WTC11 (cell line): ENCODE data around the gene SRP14. TPM values are rescaled to one million over a fixed set of nuclear protein-coding genes. Genes with fewer than 3 reads are reported as not detected.

Source experiments
- ATAC-seq: fragments of 200-7000 bp; cut with Tn5 transposase; 2 replicates; pipeline ENCODE4 v1.10.0; 2021; ENCODE audit warnings: mild to moderate bottlenecking, moderate library complexity
- CTCF ChIA-PET: fragments of 300-600 bp; sonication (Branson Sonifier 250); formaldehyde crosslinking; loops from one replicate; lab custom pipeline; 2021; ENCODE audit warnings: antibody characterized with exemption; lab: Charles Lee
- POLR2A ChIA-PET: fragments of 350-600 bp; sonication (Branson Sonifier 250); formaldehyde crosslinking; loops from one replicate; lab custom pipeline; 2021; ENCODE audit warnings: antibody characterized with exemption; lab: Charles Lee
- DNase-seq: peaks from one replicate; pipeline ENCODE4 v3.0.0; 2021; ENCODE audit warnings: low spot score
- H3K27ac Mint-ChIP-seq: 2 replicates; pipeline ENCODE4 v1.8.0; 2021; ENCODE audit warnings: mixed read lengths
- H3K27me3 Mint-ChIP-seq: 2 replicates; pipeline ENCODE4 v1.8.0; 2021; ENCODE audit warnings: low read depth, mild to moderate bottlenecking, moderate library complexity, mixed read lengths
- H3K36me3 Mint-ChIP-seq: 2 replicates; pipeline ENCODE4 v1.8.0; 2021; ENCODE audit warnings: mixed read lengths
- H3K4me1 Mint-ChIP-seq: 2 replicates; pipeline ENCODE4 v1.8.0; 2022; ENCODE audit warnings: mixed read lengths
- H3K4me3 Mint-ChIP-seq: 2 replicates; pipeline ENCODE4 v1.8.0; 2021; ENCODE audit warnings: mild to moderate bottlenecking, moderate library complexity, mixed read lengths
- H3K9me3 Mint-ChIP-seq: 2 replicates; pipeline ENCODE4 v1.8.0; 2021; ENCODE audit warnings: mixed read lengths
- CBFB ChIP-seq: sonication (generic); formaldehyde crosslinking; IDR thresholded peaks from 2 replicates; pipeline ENCODE4 v1.8.1; 2022; ENCODE audit warnings: mild to moderate bottlenecking, low read depth, missing genetic modification reagents
- CREM ChIP-seq: sonication (generic); formaldehyde crosslinking; IDR thresholded peaks from 2 replicates; pipeline ENCODE4 v1.8.1; 2022; ENCODE audit warnings: mild to moderate bottlenecking, missing genetic modification reagents, moderate library complexity
- ETV6 ChIP-seq: sonication (generic); formaldehyde crosslinking; IDR thresholded peaks from 2 replicates; pipeline ENCODE4 v1.8.1; 2022; ENCODE audit warnings: mild to moderate bottlenecking, missing genetic modification reagents
- FOXJ3 ChIP-seq: sonication (generic); formaldehyde crosslinking; IDR thresholded peaks from 2 replicates; pipeline ENCODE4 v1.9.0; 2021; ENCODE audit warnings: missing genetic modification reagents, mild to moderate bottlenecking, borderline replicate concordance
- GRHL2 ChIP-seq: fragments of 250-450 bp; sonication (Bioruptor Pico); IDR thresholded peaks from 2 replicates; pipeline ENCODE4 v1.8.0; 2022; ENCODE audit warnings: mild to moderate bottlenecking, moderate library complexity; ENCODE audit not compliant: insufficient replicate concordance, severe bottlenecking
- JUN ChIP-seq: sonication (generic); formaldehyde crosslinking; IDR thresholded peaks from 2 replicates; pipeline ENCODE4 v1.8.0; 2023; ENCODE audit warnings: mild to moderate bottlenecking, missing genetic modification reagents
- MYBL2 ChIP-seq: sonication (generic); formaldehyde crosslinking; IDR thresholded peaks from 2 replicates; pipeline ENCODE4 v1.8.1; 2023; ENCODE audit warnings: mild to moderate bottlenecking, moderate library complexity, missing genetic modification reagents
- SP1 ChIP-seq: sonication (generic); formaldehyde crosslinking; conservative IDR thresholded peaks from 2 replicates; pipeline ENCODE4 v1.8.1; 2022; ENCODE audit warnings: missing genetic modification reagents
- ZNF416 ChIP-seq: fragments of 250-450 bp; sonication (Bioruptor Pico); IDR thresholded peaks from 2 replicates; pipeline ENCODE4 v1.9.0; 2021; ENCODE audit warnings: mild to moderate bottlenecking, inconsistent platforms
- ZNF671 ChIP-seq: fragments of 250-450 bp; sonication (Bioruptor Pico); IDR thresholded peaks from 2 replicates; pipeline ENCODE4 v1.8.0; 2021; ENCODE audit warnings: mild to moderate bottlenecking
- total RNA-seq: library from RNA; stranded (reverse); gene quantifications from 3 replicates; pipeline ENCODE4 v1.2.3, GENCODE V29; 2021
- TF ChIP-seq, protein P1 (sequence below): fragments of 250-450 bp; sonication (Bioruptor Pico); IDR thresholded peaks from 2 replicates; pipeline ENCODE4 v1.9.0; 2021; ENCODE audit warnings: mild to moderate bottlenecking
- TF ChIP-seq, protein P2 (sequence below): sonication (generic); formaldehyde crosslinking; IDR thresholded peaks from 2 replicates; pipeline ENCODE4 v1.8.0; 2022; ENCODE audit warnings: missing genetic modification reagents
- TF ChIP-seq, protein P3 (sequence below): sonication (generic); formaldehyde crosslinking; IDR thresholded peaks from 2 replicates; pipeline ENCODE4 v1.8.1; 2023; ENCODE audit warnings: mild to moderate bottlenecking, missing genetic modification reagents, moderate library complexity
- TF ChIP-seq, protein P4 (sequence below): fragments of 250-450 bp; sonication (Bioruptor Pico); IDR thresholded peaks from 2 replicates; pipeline ENCODE4 v1.9.0; 2021; ENCODE audit warnings: mild to moderate bottlenecking
- TF ChIP-seq, protein P5 (sequence below): fragments of 250-450 bp; sonication (Bioruptor Pico); IDR thresholded peaks from 2 replicates; pipeline ENCODE4 v1.9.0; 2021; ENCODE audit warnings: moderate library complexity, mild to moderate bottlenecking, inconsistent platforms, borderline replicate concordance
- TF ChIP-seq, protein P6 (sequence below): sonication (generic); formaldehyde crosslinking; IDR thresholded peaks from 2 replicates; pipeline ENCODE4 v1.8.0; 2022; ENCODE audit warnings: mild to moderate bottlenecking, missing genetic modification reagents
- TF ChIP-seq, protein P7 (sequence below): sonication (generic); formaldehyde crosslinking; IDR thresholded peaks from 2 replicates; pipeline ENCODE4 v1.8.1; 2022; ENCODE audit warnings: low read depth, missing genetic modification reagents, borderline replicate concordance
- TF ChIP-seq, protein P8 (sequence below): sonication (generic); formaldehyde crosslinking; conservative IDR thresholded peaks from 2 replicates; pipeline ENCODE4 v1.8.1; 2022; ENCODE audit warnings: mild to moderate bottlenecking, missing genetic modification reagents
- TF ChIP-seq, protein P9 (sequence below): sonication (generic); formaldehyde crosslinking; IDR thresholded peaks from 2 replicates; pipeline ENCODE4 v1.8.0; 2023; ENCODE audit warnings: mild to moderate bottlenecking, missing genetic modification reagents

Gene SRP14
- total RNA-seq, 1 experiment from 2014 or later: 190 TPM

DNA sequence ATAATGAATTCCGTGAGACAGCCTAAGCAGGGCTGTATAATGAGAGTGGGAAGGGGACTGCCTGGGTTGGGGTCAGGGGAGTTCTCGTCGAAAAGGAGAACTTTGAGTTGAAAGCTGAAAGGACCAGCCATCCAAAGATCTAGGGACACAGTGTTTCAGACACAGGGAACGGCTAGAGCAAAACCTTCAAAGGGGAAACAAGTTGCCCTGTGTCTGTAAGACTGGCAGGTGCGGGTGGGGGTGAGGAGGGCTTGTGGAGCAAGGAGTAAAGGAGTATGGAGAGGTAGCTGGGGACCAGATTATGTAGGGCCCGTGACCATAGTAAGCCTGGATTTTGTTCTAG, 1.3 kb upstream of the SRP14 start (continued):
- TF ChIP-seq, protein P1, sequence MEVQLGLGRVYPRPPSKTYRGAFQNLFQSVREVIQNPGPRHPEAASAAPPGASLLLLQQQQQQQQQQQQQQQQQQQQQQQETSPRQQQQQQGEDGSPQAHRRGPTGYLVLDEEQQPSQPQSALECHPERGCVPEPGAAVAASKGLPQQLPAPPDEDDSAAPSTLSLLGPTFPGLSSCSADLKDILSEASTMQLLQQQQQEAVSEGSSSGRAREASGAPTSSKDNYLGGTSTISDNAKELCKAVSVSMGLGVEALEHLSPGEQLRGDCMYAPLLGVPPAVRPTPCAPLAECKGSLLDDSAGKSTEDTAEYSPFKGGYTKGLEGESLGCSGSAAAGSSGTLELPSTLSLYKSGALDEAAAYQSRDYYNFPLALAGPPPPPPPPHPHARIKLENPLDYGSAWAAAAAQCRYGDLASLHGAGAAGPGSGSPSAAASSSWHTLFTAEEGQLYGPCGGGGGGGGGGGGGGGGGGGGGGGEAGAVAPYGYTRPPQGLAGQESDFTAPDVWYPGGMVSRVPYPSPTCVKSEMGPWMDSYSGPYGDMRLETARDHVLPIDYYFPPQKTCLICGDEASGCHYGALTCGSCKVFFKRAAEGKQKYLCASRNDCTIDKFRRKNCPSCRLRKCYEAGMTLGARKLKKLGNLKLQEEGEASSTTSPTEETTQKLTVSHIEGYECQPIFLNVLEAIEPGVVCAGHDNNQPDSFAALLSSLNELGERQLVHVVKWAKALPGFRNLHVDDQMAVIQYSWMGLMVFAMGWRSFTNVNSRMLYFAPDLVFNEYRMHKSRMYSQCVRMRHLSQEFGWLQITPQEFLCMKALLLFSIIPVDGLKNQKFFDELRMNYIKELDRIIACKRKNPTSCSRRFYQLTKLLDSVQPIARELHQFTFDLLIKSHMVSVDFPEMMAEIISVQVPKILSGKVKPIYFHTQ (CRISPR knock-in tag): no peak

DNA sequence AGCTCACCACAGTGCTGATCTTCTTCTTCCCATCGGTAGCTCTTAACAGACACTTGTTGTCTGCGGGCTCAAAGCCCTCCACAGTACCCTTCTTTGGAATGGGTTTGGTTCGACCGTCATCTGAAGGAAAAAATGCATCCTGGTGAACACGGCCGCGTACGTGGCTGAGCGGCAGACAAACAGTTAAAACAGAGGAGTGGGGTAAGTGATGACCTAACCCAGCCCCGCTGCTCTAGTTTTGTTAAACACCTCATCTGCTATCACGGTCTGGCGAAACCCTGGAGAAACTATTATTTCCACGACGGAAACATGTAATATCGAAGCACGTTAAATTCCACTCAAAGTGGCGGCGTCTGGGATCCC, 725 bp downstream of the SRP14 start:
- DNase-seq: no peak
- POLR2A ChIA-PET: interaction anchor here (1.1 to 1.2 kb wide), 2 partner anchors 140 to 150 kb away, joined by 3 to 5 read pairs; no protein-coding TSS in a partner anchor

DNA sequence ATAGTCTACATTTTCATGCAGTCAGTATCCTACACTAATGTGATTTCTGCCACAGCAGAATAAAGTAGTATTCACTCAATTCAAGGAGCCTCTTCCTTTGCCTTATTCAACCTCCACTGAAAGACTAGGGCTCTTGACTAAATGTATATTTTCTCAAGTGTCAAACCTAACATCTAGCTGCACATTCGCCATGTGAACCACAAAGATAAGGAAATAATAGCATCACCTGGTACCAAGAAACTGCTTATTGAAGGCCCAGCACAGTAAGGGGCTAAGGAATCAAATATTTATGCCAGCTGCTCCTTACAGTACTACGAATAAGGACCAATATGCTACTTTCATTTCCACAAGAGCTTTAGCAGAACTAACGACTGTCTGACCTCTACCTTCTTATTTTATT, 1.3 kb downstream of the SRP14 start:
- ATAC-seq: no peak
- DNase-seq: no peak
- Mint-ChIP-seq H3K27me3 (no peaks in the 10 kb centered on the region), H3K27ac (no peak overlapping the region), H3K36me3 (peaks cover 37% of the 10 kb centered on the region), H3K4me3 (peak overlapping the region; percentile 90), H3K9me3 (no peaks in the 10 kb centered on the region), H3K4me1 (peaks cover 20% of the 10 kb centered on the region)
- ChIA-PET CTCF (interaction anchor here (0.7 to 4.1 kb wide), 7 partner anchors 8 to 306 kb away, joined by 3 to 15 read pairs (median 4); no protein-coding TSS in a partner anchor), POLR2A (interaction anchor here (1.1 kb wide), 1 partner anchor 141 kb away, joined by 3 read pairs; no protein-coding TSS in a partner anchor)
- TF ChIP-seq, protein P2, sequence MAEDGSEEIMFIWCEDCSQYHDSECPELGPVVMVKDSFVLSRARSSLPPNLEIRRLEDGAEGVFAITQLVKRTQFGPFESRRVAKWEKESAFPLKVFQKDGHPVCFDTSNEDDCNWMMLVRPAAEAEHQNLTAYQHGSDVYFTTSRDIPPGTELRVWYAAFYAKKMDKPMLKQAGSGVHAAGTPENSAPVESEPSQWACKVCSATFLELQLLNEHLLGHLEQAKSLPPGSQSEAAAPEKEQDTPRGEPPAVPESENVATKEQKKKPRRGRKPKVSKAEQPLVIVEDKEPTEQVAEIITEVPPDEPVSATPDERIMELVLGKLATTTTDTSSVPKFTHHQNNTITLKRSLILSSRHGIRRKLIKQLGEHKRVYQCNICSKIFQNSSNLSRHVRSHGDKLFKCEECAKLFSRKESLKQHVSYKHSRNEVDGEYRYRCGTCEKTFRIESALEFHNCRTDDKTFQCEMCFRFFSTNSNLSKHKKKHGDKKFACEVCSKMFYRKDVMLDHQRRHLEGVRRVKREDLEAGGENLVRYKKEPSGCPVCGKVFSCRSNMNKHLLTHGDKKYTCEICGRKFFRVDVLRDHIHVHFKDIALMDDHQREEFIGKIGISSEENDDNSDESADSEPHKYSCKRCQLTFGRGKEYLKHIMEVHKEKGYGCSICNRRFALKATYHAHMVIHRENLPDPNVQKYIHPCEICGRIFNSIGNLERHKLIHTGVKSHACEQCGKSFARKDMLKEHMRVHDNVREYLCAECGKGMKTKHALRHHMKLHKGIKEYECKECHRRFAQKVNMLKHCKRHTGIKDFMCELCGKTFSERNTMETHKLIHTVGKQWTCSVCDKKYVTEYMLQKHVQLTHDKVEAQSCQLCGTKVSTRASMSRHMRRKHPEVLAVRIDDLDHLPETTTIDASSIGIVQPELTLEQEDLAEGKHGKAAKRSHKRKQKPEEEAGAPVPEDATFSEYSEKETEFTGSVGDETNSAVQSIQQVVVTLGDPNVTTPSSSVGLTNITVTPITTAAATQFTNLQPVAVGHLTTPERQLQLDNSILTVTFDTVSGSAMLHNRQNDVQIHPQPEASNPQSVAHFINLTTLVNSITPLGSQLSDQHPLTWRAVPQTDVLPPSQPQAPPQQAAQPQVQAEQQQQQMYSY (CRISPR knock-in tag): no peak
- TF ChIP-seq, protein P3, sequence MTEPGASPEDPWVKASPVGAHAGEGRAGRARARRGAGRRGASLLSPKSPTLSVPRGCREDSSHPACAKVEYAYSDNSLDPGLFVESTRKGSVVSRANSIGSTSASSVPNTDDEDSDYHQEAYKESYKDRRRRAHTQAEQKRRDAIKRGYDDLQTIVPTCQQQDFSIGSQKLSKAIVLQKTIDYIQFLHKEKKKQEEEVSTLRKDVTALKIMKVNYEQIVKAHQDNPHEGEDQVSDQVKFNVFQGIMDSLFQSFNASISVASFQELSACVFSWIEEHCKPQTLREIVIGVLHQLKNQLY (CRISPR knock-in tag): no peak
- TF ChIP-seq ETV6 (CRISPR knock-in tag): no peak
- TF ChIP-seq, protein P4, sequence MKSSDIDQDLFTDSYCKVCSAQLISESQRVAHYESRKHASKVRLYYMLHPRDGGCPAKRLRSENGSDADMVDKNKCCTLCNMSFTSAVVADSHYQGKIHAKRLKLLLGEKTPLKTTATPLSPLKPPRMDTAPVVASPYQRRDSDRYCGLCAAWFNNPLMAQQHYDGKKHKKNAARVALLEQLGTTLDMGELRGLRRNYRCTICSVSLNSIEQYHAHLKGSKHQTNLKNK (CRISPR knock-in tag): no peak
- TF ChIP-seq, protein P5, sequence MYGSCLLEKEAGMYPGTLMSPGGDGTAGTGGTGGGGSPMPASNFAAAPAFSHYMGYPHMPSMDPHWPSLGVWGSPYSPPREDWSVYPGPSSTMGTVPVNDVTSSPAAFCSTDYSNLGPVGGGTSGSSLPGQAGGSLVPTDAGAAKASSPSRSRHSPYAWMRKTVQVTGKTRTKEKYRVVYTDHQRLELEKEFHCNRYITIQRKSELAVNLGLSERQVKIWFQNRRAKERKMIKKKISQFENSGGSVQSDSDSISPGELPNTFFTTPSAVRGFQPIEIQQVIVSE (CRISPR knock-in tag): no peak
- TF ChIP-seq MYBL2 (CRISPR knock-in tag): no peak
- TF ChIP-seq, protein P6, sequence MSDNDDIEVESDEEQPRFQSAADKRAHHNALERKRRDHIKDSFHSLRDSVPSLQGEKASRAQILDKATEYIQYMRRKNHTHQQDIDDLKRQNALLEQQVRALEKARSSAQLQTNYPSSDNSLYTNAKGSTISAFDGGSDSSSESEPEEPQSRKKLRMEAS: no peak

More for the DNA sequence above, 725 bp downstream of the SRP14 start:
- peak overlapping the region; percentile 96 for H3K27ac Mint-ChIP-seq
- peaks cover 33% of the 10 kb centered on the region for H3K36me3 Mint-ChIP-seq
- CTCF ChIA-PET: interaction anchor here (0.6 to 4.1 kb wide), 7 partner anchors 19 to 241 kb away, joined by 3 to 15 read pairs (median 7); no protein-coding TSS in a partner anchor
- H3K27me3 Mint-ChIP-seq: no peaks in the 10 kb centered on the region
- H3K4me1 Mint-ChIP-seq: peaks cover 20% of the 10 kb centered on the region
- TF ChIP-seq ZNF416 (no peak), MYBL2 (CRISPR knock-in tag) (no peak), CBFB (no peak), FOXJ3 (CRISPR knock-in tag) (no peak), SP1 (CRISPR knock-in tag) (no peak), CREM (no peak), ZNF671 (CRISPR knock-in tag) (no peak), GRHL2 (CRISPR knock-in tag) (no peak), JUN (CRISPR knock-in tag) (no peak)
- TF ChIP-seq, protein P7, sequence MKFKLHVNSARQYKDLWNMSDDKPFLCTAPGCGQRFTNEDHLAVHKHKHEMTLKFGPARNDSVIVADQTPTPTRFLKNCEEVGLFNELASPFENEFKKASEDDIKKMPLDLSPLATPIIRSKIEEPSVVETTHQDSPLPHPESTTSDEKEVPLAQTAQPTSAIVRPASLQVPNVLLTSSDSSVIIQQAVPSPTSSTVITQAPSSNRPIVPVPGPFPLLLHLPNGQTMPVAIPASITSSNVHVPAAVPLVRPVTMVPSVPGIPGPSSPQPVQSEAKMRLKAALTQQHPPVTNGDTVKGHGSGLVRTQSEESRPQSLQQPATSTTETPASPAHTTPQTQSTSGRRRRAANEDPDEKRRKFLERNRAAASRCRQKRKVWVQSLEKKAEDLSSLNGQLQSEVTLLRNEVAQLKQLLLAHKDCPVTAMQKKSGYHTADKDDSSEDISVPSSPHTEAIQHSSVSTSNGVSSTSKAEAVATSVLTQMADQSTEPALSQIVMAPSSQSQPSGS (CRISPR knock-in tag): no peak
- TF ChIP-seq, protein P5 (CRISPR knock-in tag): no peak
- TF ChIP-seq, protein P8, sequence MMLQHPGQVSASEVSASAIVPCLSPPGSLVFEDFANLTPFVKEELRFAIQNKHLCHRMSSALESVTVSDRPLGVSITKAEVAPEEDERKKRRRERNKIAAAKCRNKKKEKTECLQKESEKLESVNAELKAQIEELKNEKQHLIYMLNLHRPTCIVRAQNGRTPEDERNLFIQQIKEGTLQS: no peak
- TF ChIP-seq, protein P9, sequence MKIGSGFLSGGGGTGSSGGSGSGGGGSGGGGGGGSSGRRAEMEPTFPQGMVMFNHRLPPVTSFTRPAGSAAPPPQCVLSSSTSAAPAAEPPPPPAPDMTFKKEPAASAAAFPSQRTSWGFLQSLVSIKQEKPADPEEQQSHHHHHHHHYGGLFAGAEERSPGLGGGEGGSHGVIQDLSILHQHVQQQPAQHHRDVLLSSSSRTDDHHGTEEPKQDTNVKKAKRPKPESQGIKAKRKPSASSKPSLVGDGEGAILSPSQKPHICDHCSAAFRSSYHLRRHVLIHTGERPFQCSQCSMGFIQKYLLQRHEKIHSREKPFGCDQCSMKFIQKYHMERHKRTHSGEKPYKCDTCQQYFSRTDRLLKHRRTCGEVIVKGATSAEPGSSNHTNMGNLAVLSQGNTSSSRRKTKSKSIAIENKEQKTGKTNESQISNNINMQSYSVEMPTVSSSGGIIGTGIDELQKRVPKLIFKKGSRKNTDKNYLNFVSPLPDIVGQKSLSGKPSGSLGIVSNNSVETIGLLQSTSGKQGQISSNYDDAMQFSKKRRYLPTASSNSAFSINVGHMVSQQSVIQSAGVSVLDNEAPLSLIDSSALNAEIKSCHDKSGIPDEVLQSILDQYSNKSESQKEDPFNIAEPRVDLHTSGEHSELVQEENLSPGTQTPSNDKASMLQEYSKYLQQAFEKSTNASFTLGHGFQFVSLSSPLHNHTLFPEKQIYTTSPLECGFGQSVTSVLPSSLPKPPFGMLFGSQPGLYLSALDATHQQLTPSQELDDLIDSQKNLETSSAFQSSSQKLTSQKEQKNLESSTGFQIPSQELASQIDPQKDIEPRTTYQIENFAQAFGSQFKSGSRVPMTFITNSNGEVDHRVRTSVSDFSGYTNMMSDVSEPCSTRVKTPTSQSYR (CRISPR knock-in tag): no peak
- peak overlapping the region; percentile 90 for H3K4me3 Mint-ChIP-seq
- H3K9me3 Mint-ChIP-seq: no peaks in the 10 kb centered on the region
- ATAC-seq: no peak
